RWPE2 (cell line): Measurements from ENCODE around the gene CTRB1.
A peak's percentile ranks its signal among the peaks of the same experiment; 100 is the strongest.
"Not testable (repeated sequence)": the region's sequence is repeated elsewhere in the genome, so short reads cannot be mapped to it uniquely, and the experiment has no call there.

Source experiments
- ATAC-seq: fragments of 200-7000 bp; cut with Tn5 transposase; 3 replicates; pipeline ENCODE4 v1.9.1; 2021; ENCODE audit warnings: low read depth
- DNase-seq: peaks from one replicate; pipeline ENCODE4 v3.0.0-alpha.2; 2020; ENCODE audit warnings: low spot score
- H3K27ac ChIP-seq: fragments of 450-650 bp; 2 replicates; pipeline ENCODE4 v1.5.1; 2017; ENCODE audit warnings: mild to moderate bottlenecking; ENCODE audit not compliant: poor library complexity, severe bottlenecking
- H3K27me3 ChIP-seq: fragments of 250-450 bp; sonication (Bioruptor Pico); 2 replicates; pipeline ENCODE4 v1.5.1; 2021; ENCODE audit warnings: mild to moderate bottlenecking, moderate library complexity; ENCODE audit not compliant: insufficient read depth, poor library complexity, severe bottlenecking
- H3K36me3 ChIP-seq: fragments of 250-450 bp; sonication (Bioruptor Pico); 2 replicates; pipeline ENCODE4 v1.5.1; 2020; ENCODE audit warnings: low read depth, mild to moderate bottlenecking, moderate library complexity
- H3K4me1 ChIP-seq: fragments of 250-450 bp; sonication (Bioruptor Pico); 2 replicates; pipeline ENCODE4 v1.5.1; 2021; ENCODE audit warnings: mild to moderate bottlenecking, moderate library complexity; ENCODE audit not compliant: insufficient read depth, poor library complexity, severe bottlenecking
- H3K4me3 ChIP-seq: fragments of 250-450 bp; sonication (Bioruptor Pico); 2 replicates; pipeline ENCODE4 v1.5.1; 2021; ENCODE audit warnings: mild to moderate bottlenecking, moderate library complexity; ENCODE audit not compliant: severe bottlenecking
- H3K9me3 ChIP-seq: fragments of 250-450 bp; sonication (Bioruptor Pico); 2 replicates; pipeline ENCODE4 v1.5.1; 2021; ENCODE audit warnings: mild to moderate bottlenecking, moderate library complexity; ENCODE audit not compliant: severe bottlenecking
- CTCF ChIP-seq: fragments of 450-650 bp; IDR thresholded peaks from one replicate; pipeline ENCODE4 v1.5.1; 2017; ENCODE audit warnings: mild to moderate bottlenecking, moderate library complexity; ENCODE audit not compliant: poor library complexity, severe bottlenecking

The CTRB1 gene

GRCh38 chr16:75207831-75208230 is 11.0 kb upstream of the CTRB1 start:
- no peaks in the 10 kb centered on the region for H3K36me3 ChIP-seq
- H3K4me1 ChIP-seq = no peaks in the 10 kb centered on the region
- H3K27me3 ChIP-seq = no peaks in the 10 kb centered on the region
- H3K4me3 ChIP-seq = no peak overlapping the region
- DNase-seq (no peak), ATAC-seq (no peak)
- no peak for TF ChIP-seq CTCF
- no peaks in the 10 kb centered on the region for H3K9me3 ChIP-seq
- H3K27ac ChIP-seq = no peak overlapping the region

GRCh38 chr16:75208242-75208825 is 10.5 kb upstream of the CTRB1 start:
- 0 out of 3 replicates have a peak, but pooled peaks have one; percentile 6 for ATAC-seq
- DNase-seq = no peak
- Histone ChIP-seq H3K4me1 (no peaks in the 10 kb centered on the region), H3K27me3 (no peaks in the 10 kb centered on the region), H3K4me3 (no peak overlapping the region), H3K27ac (no peak overlapping the region), H3K9me3 (no peaks in the 10 kb centered on the region), H3K36me3 (no peaks in the 10 kb centered on the region)
- TF ChIP-seq CTCF = no peak

- Histone ChIP-seq H3K4me1 (no peaks in the 10 kb centered on the region), H3K27ac (no peak overlapping the region), H3K27me3 (no peaks in the 10 kb centered on the region), H3K9me3 (no peaks in the 10 kb centered on the region), H3K4me3 (no peak overlapping the region), H3K36me3 (no peaks in the 10 kb centered on the region)
- DNase-seq (no peak), ATAC-seq (no peak)
- TF ChIP-seq CTCF = no peak
Observed at GRCh38 chr16:75208861-75209505, 9.8 kb upstream of the CTRB1 start.

- not testable (repeated sequence) for H3K36me3 ChIP-seq, ATAC-seq, H3K9me3 ChIP-seq, H3K4me1 ChIP-seq, H3K27ac ChIP-seq, H3K4me3 ChIP-seq, H3K27me3 ChIP-seq, DNase-seq
Observed at GRCh38 chr16:75209514-75209913, 9.3 kb upstream of the CTRB1 start.

GRCh38 chr16:75209944-75210343 is 8.8 kb upstream of the CTRB1 start:
- H3K27me3 ChIP-seq = no peaks in the 10 kb centered on the region
- no peaks in the 10 kb centered on the region for H3K36me3 ChIP-seq
- no peak overlapping the region for H3K4me3 ChIP-seq
- H3K4me1 ChIP-seq = no peaks in the 10 kb centered on the region
- H3K27ac ChIP-seq = no peak overlapping the region
- DNase-seq (no peak), ATAC-seq (no peak)
- H3K9me3 ChIP-seq = no peaks in the 10 kb centered on the region
- no peak for TF ChIP-seq CTCF

- not testable (repeated sequence) for H3K4me1 ChIP-seq, ATAC-seq, H3K27me3 ChIP-seq, H3K36me3 ChIP-seq, H3K27ac ChIP-seq, DNase-seq, H3K4me3 ChIP-seq, H3K9me3 ChIP-seq
Observed at GRCh38 chr16:75211286-75211685, 7.5 kb upstream of the CTRB1 start.
